Measurements from ENCODE around the gene USP49. TPM values are rescaled to one million over a fixed set of nuclear protein-coding genes. Genes with fewer than 3 reads are reported as not detected.

USP49 gene
- total and polyA plus RNA-seq, 7 experiments from 2014 or later, result 0.44 to 6.0 (median 2.4) TPM

GRCh38 chr6:41786451-41787218, 108.5 kb downstream of the USP49 start:
- ChIA-PET POLR2A (interaction anchor here (0.9 to 5.1 kb wide), 18 partner anchors 8 to 1093 kb away, joined by 3 to 79 read pairs (median 6); partner anchors contain the start of genes BYSL, MED20, NFYA and OARD1), CTCF (interaction anchor here (0.6 to 5.3 kb wide), 19 partner anchors 9 to 761 kb away, joined by 3 to 49 read pairs (median 4); partner anchors contain the start of genes BYSL, MED20 and TFEB)
- peak; percentile 73 to 95 (median 86) for DNase-seq
- H3K36me3 ChIP-seq (ENCODE audit: control insufficient read depth in 2 of 3, insufficient read depth in 3 of 3, low read length in 3 of 3), result peaks cover 0 to 31% (median 4%) of the 10 kb centered on the region in 3 experiments
- peaks cover 6 to 9% of the 10 kb centered on the region in 2 donors for H3K4me1 ChIP-seq (ENCODE audit: control insufficient read depth in 2 of 2, insufficient read depth in 2 of 2, low read length in 2 of 2)
- H3K4me1 Mint-ChIP-seq, result peaks cover 8 to 29% (median 19%) of the 10 kb centered on the region in 7 donors
- no peaks in the 10 kb centered on the region for H3K27me3 ChIP-seq (ENCODE audit: control insufficient read depth in 2 of 2, insufficient read depth in 2 of 2, low read length in 2 of 2)
- ATAC-seq, result peak; percentile 83
- peak overlapping the region; percentile 91 to 99 (median 97) for H3K4me3 Mint-ChIP-seq
- peak overlapping the region; percentile 89 for H3K27ac ChIP-seq (ENCODE audit: low read depth, low read length)
- H3K36me3 Mint-ChIP-seq, result peaks cover 4 to 14% (median 12%) of the 10 kb centered on the region in 5 donors
- H3K4me3 ChIP-seq (ENCODE audit: low read length), result peak overlapping the region; percentile 97
- intact Hi-C loops (cut with micrococcal nuclease), result loop anchor here (1.0 to 10.0 kb wide), 26 partner anchors 7 to 1842 kb away; partner anchors contain the start of genes BYSL (in 2 of the 2), FRS3 (in 2 of the 2), MED20 (in 2 of the 2) and MRPS10 (in 2 of the 2)
- H3K27ac Mint-ChIP-seq, result peak overlapping the region; percentile 95 to 99 (median 98)
- no peaks in the 10 kb centered on the region for H3K9me3 ChIP-seq (ENCODE audit: control insufficient read depth in 2 of 3, low read length in 3 of 3)
- H3K9me3 Mint-ChIP-seq, result no peaks in the 10 kb centered on the region
- H3K27me3 Mint-ChIP-seq, result peaks cover 0 to 18% (median 0%) of the 10 kb centered on the region in 5 donors

DNA sequence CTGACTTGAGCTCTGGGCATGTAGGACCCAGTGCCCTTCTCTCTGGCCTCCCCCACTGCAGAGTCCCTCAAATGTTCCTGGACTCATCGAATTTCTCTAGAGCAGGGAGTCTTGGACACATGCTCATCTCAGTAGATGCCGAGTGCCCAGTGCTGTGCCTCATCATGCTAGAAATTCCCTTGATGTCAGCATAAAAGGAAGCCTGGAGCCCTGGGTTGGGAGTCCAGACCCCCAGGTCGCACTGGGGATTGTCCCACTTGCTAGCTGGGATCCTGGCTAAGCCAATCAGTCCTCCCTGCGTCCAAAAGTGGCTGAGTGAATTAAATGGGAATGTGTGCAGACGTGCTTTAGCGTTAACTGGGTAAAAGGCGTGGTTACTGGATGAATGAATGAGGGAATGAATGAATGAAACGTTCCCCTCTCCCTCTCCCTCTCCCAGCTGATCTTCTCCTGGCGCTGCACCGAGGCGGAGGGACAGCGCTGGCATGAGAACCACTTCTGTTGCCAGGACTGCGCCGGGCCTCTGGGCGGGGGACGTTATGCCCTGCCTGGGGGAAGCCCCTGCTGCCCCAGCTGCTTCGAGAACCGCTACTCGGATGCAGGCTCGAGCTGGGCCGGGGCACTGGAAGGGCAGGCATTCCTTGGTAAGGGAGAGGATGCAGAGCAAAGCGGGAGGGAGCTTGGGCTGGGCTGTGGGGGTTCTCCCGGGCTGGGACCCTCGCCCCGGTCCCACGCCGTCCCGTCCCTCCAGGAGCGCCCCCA, 109.3 kb downstream of the USP49 start:
- peak overlapping the region; percentile 97 for H3K4me3 ChIP-seq (ENCODE audit: low read length)
- H3K36me3 Mint-ChIP-seq, result peaks cover 4 to 11% (median 9%) of the 10 kb centered on the region in 5 donors
- H3K9me3 ChIP-seq (ENCODE audit: control insufficient read depth in 2 of 3, low read length in 3 of 3), result no peaks in the 10 kb centered on the region
- H3K9me3 Mint-ChIP-seq, result no peaks in the 10 kb centered on the region
- H3K27ac Mint-ChIP-seq, result peak overlapping the region in 4 of 9 donors; percentile 42 to 87 (median 62)
- H3K27me3 Mint-ChIP-seq, result peaks cover 0 to 24% (median 0%) of the 10 kb centered on the region in 5 donors
- ChIA-PET POLR2A (interaction anchor here (1.3 to 5.1 kb wide), 4 partner anchors 52 to 1094 kb away, joined by 3 to 79 read pairs (median 12); partner anchors contain the start of genes RPL7L1 and TAF8), CTCF (interaction anchor here (0.6 to 5.3 kb wide), 11 partner anchors 8 to 429 kb away, joined by 3 to 49 read pairs (median 4); partner anchors contain the start of genes BYSL, MED20 and TFEB)
- H3K36me3 ChIP-seq (ENCODE audit: control insufficient read depth in 2 of 3, insufficient read depth in 3 of 3, low read length in 3 of 3), result peaks cover 0 to 28% (median 4%) of the 10 kb centered on the region in 3 experiments
- intact Hi-C loops (cut with micrococcal nuclease), result loop anchor here (1.0 to 10.0 kb wide), 11 partner anchors 103 to 1843 kb away; partner anchors contain the start of genes GTPBP2 (in 1 of the 2), KLC4 (in 1 of the 2), MRPL2 (in 1 of the 2) and MRPS10 (in 1 of the 2)
- H3K27ac ChIP-seq (ENCODE audit: low read depth, low read length), result peak overlapping the region; percentile 33
- DNase-seq (peak in 1 of 9 donors; percentile 22), ATAC-seq (no peak)
- peaks cover 6 to 10% of the 10 kb centered on the region in 2 donors for H3K4me1 ChIP-seq (ENCODE audit: control insufficient read depth in 2 of 2, insufficient read depth in 2 of 2, low read length in 2 of 2)
- H3K4me1 Mint-ChIP-seq, result peaks cover 12 to 35% (median 24%) of the 10 kb centered on the region in 7 donors
- H3K4me3 Mint-ChIP-seq, result peak overlapping the region; percentile 75 to 99 (median 96)
- no peaks in the 10 kb centered on the region for H3K27me3 ChIP-seq (ENCODE audit: control insufficient read depth in 2 of 2, insufficient read depth in 2 of 2, low read length in 2 of 2)

GRCh38 chr6:41785254-41785653, 109.9 kb downstream of the USP49 start:
- no peak for ATAC-seq
- H3K27ac Mint-ChIP-seq, result peak overlapping the region in 1 of 9 donors; percentile 19
- DNase-seq, result no peak
- POLR2A ChIA-PET, result interaction anchor here (5.1 kb wide), 1 partner anchor 263 kb away, joined by 79 read pairs; the partner anchor contains the start of gene TAF8
- peaks cover 0 to 24% (median 0%) of the 10 kb centered on the region in 5 donors for H3K27me3 Mint-ChIP-seq
- CTCF ChIA-PET, result interaction anchor here (0.8 to 5.3 kb wide), 5 partner anchors 51 to 429 kb away, joined by 3 to 49 read pairs (median 7); partner anchors contain the start of genes BYSL and MED20
- H3K36me3 Mint-ChIP-seq, result peaks cover 4 to 11% (median 9%) of the 10 kb centered on the region in 5 donors
- peaks cover 13 to 36% (median 27%) of the 10 kb centered on the region in 7 donors for H3K4me1 Mint-ChIP-seq
- no peak overlapping the region for H3K27ac ChIP-seq (ENCODE audit: low read depth, low read length)
- H3K9me3 Mint-ChIP-seq, result no peaks in the 10 kb centered on the region
- peak overlapping the region in 8 of 10 donors; percentile 35 to 99 (median 94) for H3K4me3 Mint-ChIP-seq
- no peaks in the 10 kb centered on the region for H3K9me3 ChIP-seq (ENCODE audit: control insufficient read depth in 2 of 3, low read length in 3 of 3)
- intact Hi-C loops (cut with micrococcal nuclease), result loop anchor here (5.0 to 10.0 kb wide), 3 partner anchors 152 to 1387 kb away; partner anchors contain the start of gene SRF (in 1 of the 2)
- H3K4me3 ChIP-seq (ENCODE audit: low read length), result no peak overlapping the region
- H3K36me3 ChIP-seq (ENCODE audit: control insufficient read depth in 2 of 3, insufficient read depth in 3 of 3, low read length in 3 of 3), result peaks cover 0 to 22% (median 4%) of the 10 kb centered on the region in 3 experiments
- peaks cover 6 to 12% of the 10 kb centered on the region in 2 donors for H3K4me1 ChIP-seq (ENCODE audit: control insufficient read depth in 2 of 2, insufficient read depth in 2 of 2, low read length in 2 of 2)
- no peaks in the 10 kb centered on the region for H3K27me3 ChIP-seq (ENCODE audit: control insufficient read depth in 2 of 2, insufficient read depth in 2 of 2, low read length in 2 of 2)

- POLR2A ChIA-PET, result interaction anchor here (0.5 to 5.1 kb wide), 3 partner anchors 50 to 1610 kb away, joined by 3 to 79 read pairs (median 3); partner anchors contain the start of gene TAF8
- peaks cover 0 to 8% (median 3%) of the 10 kb centered on the region in 5 donors for H3K36me3 Mint-ChIP-seq
- H3K4me1 ChIP-seq (ENCODE audit: control insufficient read depth in 2 of 2, insufficient read depth in 2 of 2, low read length in 2 of 2), result peaks cover 6 to 12% of the 10 kb centered on the region in 2 donors
- no peaks in the 10 kb centered on the region for H3K27me3 ChIP-seq (ENCODE audit: control insufficient read depth in 2 of 2, insufficient read depth in 2 of 2, low read length in 2 of 2)
- H3K4me3 ChIP-seq (ENCODE audit: low read length), result no peak overlapping the region
- ATAC-seq (no peak), DNase-seq (no peak)
- H3K4me1 Mint-ChIP-seq, result peaks cover 9 to 32% (median 23%) of the 10 kb centered on the region in 7 donors
- H3K27ac Mint-ChIP-seq, result peak overlapping the region in 2 of 9 donors; percentile 19 to 25
- intact Hi-C loops (cut with micrococcal nuclease), result loop anchor here (5.0 to 10.0 kb wide), 4 partner anchors 153 to 1388 kb away; partner anchors contain the start of gene SRF (in 1 of the 2)
- H3K9me3 ChIP-seq (ENCODE audit: control insufficient read depth in 2 of 3, low read length in 3 of 3), result no peaks in the 10 kb centered on the region
- no peaks in the 10 kb centered on the region for H3K9me3 Mint-ChIP-seq
- CTCF ChIA-PET, result interaction anchor here (0.8 to 5.3 kb wide), 5 partner anchors 10 to 430 kb away, joined by 3 to 49 read pairs (median 3); no protein-coding TSS in a partner anchor
- peaks cover 0 to 24% (median 0%) of the 10 kb centered on the region in 5 donors for H3K27me3 Mint-ChIP-seq
- H3K36me3 ChIP-seq (ENCODE audit: control insufficient read depth in 2 of 3, insufficient read depth in 3 of 3, low read length in 3 of 3), result peaks cover 0 to 16% (median 4%) of the 10 kb centered on the region in 3 experiments
- H3K27ac ChIP-seq (ENCODE audit: low read depth, low read length), result no peak overlapping the region
- H3K4me3 Mint-ChIP-seq, result peak overlapping the region; percentile 1 to 99 (median 59)
These were observed 110.5 kb downstream of the USP49 start for GRCh38 chr6:41784581-41785171.

GRCh38 chr6:41783106-41783780, 111.9 kb downstream of the USP49 start:
- H3K4me1 ChIP-seq (ENCODE audit: control insufficient read depth in 2 of 2, insufficient read depth in 2 of 2, low read length in 2 of 2), result peaks cover 13 to 15% of the 10 kb centered on the region in 2 donors
- no peaks in the 10 kb centered on the region for H3K9me3 ChIP-seq (ENCODE audit: control insufficient read depth in 2 of 3, low read length in 3 of 3)
- intact Hi-C loops (cut with micrococcal nuclease), result loop anchor here (5.0 to 10.0 kb wide), 2 partner anchors 449 to 1112 kb away; a partner anchor contains a TSS
- H3K36me3 ChIP-seq (ENCODE audit: control insufficient read depth in 2 of 3, insufficient read depth in 3 of 3, low read length in 3 of 3), result peaks cover 0 to 8% (median 0%) of the 10 kb centered on the region in 3 experiments
- ChIA-PET CTCF (interaction anchor here (5.3 kb wide), 1 partner anchor 262 kb away, joined by 49 read pairs; no protein-coding TSS in a partner anchor), POLR2A (no interaction called here)
- H3K9me3 Mint-ChIP-seq, result peaks cover 0 to 2% (median 0%) of the 10 kb centered on the region in 11 donors
- ATAC-seq, result no peak
- H3K27ac ChIP-seq (ENCODE audit: low read depth, low read length), result no peak overlapping the region
- peaks cover 10 to 32% (median 23%) of the 10 kb centered on the region in 7 donors for H3K4me1 Mint-ChIP-seq
- no peak overlapping the region for H3K4me3 ChIP-seq (ENCODE audit: low read length)
- H3K27me3 ChIP-seq (ENCODE audit: control insufficient read depth in 2 of 2, insufficient read depth in 2 of 2, low read length in 2 of 2), result no peaks in the 10 kb centered on the region
- no peak for DNase-seq
- H3K27ac Mint-ChIP-seq, result no peak overlapping the region
- H3K27me3 Mint-ChIP-seq, result peaks cover 0 to 24% (median 0%) of the 10 kb centered on the region in 5 donors
- peaks cover 0 to 2% (median 0%) of the 10 kb centered on the region in 5 donors for H3K36me3 Mint-ChIP-seq
- peak overlapping the region in 1 of 10 donors; percentile 38 for H3K4me3 Mint-ChIP-seq

Data from naive thymus-derived CD4-positive, alpha-beta T cell (primary cell).